ENCODE measurements around the gene MVB12B.

- TF ChIP-seq CTCF (IDR thresholded peaks at IDR 0.05) (no peak), EP300 (IDR thresholded peaks at IDR 0.05) (no peak), POLR2A (IDR thresholded peaks at IDR 0.05) (no peak)
Measured at GRCh38 chr9:126386088-126386487, 59.5 kb downstream of the MVB12B start.
